ENCODE data around the gene TMEM183A. TPM values are rescaled to one million over a fixed set of nuclear protein-coding genes. Genes with fewer than 3 reads are reported as not detected.
"Not testable (repeated sequence)": the region's sequence is repeated elsewhere in the genome, so short reads cannot be mapped to it uniquely, and the experiment has no call there.

TMEM183A gene
- total RNA-seq (2014; rRNA removed; shearing (Covaris generic)): 84.6 and 99.6 TPM in 2 replicates

DNA sequence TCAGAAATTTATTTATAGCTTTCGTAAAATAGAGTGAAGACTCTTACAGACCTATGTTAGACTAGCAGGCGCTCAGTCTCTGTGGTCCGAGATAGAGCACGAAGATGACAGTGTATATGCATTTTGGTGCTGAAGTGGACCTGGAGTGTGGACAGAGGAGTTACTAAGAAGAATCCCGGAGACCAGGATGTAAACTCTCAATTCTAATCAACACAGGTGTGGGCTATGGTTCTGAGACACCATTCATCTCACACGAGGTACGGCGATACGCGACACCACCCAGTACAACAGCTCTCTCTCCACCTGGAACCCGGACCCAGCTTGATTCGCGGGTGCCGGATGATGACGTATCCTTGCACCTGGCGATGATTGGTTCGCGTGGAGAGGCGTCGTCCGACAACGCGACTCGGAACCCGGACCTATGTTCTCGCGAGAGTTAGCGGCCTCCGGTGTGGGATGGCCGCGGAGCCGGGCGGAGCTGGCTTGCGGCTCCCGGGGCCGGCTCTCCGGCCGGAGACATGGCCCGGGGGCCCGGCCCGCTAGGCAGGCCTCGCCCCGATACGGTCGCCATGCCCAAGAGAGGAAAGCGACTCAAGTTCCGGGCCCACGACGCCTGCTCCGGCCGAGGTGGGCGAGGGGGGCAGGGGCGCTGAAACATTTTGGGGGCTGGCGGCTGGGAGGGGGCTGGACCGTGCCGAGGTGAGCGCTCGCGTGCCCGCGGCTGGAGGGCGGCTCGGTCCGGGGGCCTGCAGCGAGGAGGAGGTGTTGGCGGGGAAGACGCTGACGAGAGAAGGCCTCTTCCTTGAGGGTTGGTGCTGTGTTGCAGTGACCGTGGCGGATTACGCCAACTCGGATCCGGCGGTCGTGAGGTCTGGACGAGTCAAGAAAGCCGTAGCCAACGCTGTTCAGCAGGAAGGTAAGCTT is at the start of gene TMEM183A:
TMEM183A (plus strand) TSS at position 427 of the 924 bp plus-strand sequence; CDS start at position 519, 92 bp downstream.
- peak; percentile 97 for DNase-seq (ENCODE audit: low read depth)

GRCh38 chr1:202957733-202958543 is 49.2 kb upstream of the TMEM183A start, which contains the start of gene ADIPOR1:
Gene ADIPOR1 (minus strand): TSS chr1:202958312. CDS start chr1:202951070, 7,242 bp downstream.
- DNase-seq (ENCODE audit: low read depth): peak; percentile 85

GRCh38 chr1:202958544-202959275 is 48.5 kb upstream of the TMEM183A start:
- DNase-seq (ENCODE audit: low read depth): peak; percentile 18

GRCh38 chr1:202959276-202959620 is 47.9 kb upstream of the TMEM183A start:
- peak; percentile 86 for DNase-seq (ENCODE audit: low read depth)

DNA sequence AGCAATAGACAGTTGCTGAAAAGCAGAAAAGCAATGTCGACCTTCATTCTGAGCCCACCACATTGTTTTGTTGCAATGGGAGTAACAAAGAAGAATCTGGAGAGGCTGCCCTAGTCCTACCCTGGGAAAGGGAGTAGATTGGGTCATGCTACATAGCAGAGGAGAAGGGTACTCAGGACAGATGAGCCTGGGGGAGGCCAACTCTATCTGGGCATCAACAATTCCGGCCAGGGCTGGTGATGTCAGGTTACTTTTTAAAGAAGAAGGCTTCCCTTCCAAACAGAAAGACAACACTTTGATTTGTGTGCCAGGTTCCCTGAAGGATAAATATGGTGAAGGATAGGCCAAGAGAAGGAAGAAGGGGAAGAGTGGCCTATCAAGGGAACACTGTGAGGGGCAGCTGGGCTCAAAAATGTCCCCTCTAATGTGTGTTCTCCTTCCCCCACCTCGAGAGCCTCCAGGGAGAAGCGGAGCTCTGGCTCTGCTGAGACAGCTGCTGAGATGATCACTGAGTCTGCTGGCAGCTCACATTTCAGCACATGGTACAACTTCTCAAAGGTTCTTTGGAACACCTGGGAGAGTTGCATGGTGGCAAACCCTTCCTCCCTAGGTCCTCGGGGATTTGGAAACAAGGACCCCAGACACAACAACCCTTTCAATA is 45.8 kb upstream of the TMEM183A start:
- DNase-seq (ENCODE audit: low read depth): no peak

GRCh38 chr1:202964791-202965410 is 42.3 kb upstream of the TMEM183A start:
- DNase-seq (ENCODE audit: low read depth): peak; percentile 26

DNA sequence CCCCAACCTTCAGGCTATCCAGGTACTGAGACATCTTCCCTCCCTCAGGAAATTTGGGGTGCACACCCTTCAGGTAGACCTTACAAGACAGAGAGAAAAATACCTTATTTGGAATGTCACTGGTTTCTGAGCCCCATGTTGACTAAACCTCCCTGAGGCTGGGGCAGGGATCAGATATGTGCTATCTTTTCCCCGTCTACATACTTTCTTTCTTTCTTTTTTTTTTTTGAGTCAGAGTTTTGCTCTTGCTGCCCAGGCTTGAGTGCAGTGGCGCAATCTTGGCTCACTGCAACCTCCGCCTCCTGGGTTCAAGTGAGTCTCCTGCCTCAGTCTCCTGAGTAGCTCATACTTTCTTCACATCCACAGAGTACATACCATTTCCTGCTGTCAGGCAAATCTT is 41.8 kb upstream of the TMEM183A start:
- DNase-seq (ENCODE audit: low read depth): no peak

DNA sequence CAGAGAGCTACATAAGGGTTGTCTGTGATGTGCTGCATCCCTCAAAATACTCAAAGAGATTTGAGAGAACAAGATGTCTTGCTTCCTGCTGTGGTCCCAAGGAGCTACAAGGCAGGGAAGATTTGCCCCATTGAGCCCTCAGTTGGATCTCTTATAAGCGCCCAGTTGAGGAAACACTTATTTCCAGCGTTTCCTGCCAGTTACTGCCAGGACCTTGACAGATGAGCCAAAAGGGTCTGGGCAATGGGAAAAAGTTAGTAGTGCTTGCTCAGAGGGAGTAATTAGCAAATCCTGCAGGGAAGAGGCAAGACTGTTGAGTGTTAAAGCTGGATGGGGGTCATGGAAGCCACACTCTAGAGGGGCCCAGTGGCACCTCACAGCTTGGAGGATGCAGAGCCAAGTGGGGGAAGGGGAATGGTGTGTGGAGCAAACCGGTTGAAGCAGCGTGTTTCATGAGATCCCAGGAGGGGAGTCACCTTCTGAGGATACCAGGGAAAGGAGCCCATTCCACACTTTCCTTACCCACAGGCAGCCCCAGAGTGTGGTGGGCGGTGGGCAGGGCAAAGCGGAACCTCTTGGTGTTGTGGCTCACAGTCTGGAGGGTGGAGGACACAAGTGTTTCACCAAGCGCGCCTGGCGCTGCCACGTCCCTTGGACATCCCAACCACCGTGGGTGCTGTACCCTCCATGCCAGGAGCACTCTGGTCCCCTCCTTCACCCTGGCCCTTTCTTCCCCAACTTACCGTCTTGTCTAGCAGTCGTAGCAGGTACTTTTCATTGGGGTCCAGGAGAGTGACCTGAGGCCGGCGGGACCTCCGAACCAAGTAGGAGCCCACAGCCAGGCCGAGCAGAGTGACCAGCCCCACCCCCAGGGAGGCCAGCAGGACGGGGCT is 40.9 kb upstream of the TMEM183A start:
- no peak for DNase-seq (ENCODE audit: low read depth)

DNA sequence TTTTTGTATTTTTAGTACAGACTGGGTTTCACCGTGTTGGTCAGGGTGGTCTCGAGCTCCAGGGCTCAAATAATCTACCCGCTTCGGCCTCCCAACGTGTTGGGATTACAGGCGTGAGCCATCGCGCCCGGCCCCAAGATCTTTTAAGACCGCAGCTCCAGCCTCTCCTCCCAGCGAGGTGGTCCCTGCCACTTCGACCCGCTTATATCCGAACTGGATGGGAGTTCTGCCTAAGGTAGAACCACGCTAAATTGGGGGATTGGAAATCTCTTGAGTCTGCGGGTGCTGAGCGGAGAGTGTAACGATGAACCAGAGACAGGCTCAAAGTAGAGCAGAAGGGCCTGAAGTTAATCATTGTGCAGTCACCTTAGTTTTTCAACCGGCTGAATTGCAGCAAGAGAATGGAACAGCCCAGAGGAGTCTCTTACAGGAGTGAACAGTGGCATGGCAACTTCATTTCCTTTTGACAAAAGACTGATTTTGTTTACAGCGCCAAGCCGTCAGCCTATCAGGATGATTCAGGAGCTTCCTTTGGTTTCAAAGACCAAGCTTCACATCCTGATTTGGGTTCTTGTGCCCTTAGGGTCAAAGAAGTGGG is 39.4 kb upstream of the TMEM183A start:
- peak; percentile 51 for DNase-seq (ENCODE audit: low read depth)

- no peak for DNase-seq (ENCODE audit: low read depth)
These were observed 38.8 kb upstream of the TMEM183A start for GRCh38 chr1:202968351-202968750.

GRCh38 chr1:202968895-202969295 is 38.3 kb upstream of the TMEM183A start:
- peak; percentile 77 for DNase-seq (ENCODE audit: low read depth)

- no peak for DNase-seq (ENCODE audit: low read depth)
These were observed 35.1 kb upstream of the TMEM183A start for GRCh38 chr1:202972046-202972445.

DNA sequence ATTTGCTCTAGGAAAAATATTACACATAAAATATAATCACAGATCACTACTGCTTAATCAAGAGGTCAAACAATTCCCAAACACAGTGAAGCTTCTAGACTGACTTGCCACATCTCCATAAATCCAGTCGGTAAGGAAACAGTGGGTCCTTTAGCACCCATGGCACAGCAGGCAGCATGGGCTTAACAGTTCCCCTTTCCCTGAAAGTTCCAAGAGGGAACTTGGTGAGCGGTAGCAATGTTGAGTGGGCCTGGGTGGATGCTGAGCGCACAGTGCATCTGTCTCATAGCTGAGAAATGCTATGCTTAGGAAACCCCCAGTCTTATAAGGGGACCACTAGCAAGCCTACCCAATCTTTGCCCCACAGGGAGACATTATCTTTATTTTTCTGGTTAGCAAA is 32.3 kb upstream of the TMEM183A start:
- DNase-seq (ENCODE audit: low read depth): no peak

GRCh38 chr1:202976633-202977032 is 30.5 kb upstream of the TMEM183A start:
- DNase-seq (ENCODE audit: low read depth): no peak

DNA sequence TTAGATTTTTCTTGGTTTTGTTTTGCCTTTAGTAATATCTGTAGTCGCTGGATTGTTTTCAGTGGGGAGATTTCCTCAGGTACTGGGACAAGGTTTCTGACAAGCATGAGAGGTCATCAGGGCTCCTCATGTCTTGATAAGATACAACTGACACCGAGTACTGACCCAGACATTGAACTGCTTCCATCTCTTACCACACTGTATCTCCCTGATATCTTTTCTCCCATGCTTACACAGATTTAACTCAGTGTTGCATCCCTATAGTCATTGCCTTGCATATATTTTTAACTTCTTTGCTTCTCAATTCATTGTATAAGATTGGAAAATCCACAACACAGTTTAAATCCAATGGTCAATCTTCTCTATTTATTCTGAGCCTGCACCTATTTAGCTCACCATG is 27.7 kb upstream of the TMEM183A start:
- no peak for DNase-seq (ENCODE audit: low read depth)

DNA sequence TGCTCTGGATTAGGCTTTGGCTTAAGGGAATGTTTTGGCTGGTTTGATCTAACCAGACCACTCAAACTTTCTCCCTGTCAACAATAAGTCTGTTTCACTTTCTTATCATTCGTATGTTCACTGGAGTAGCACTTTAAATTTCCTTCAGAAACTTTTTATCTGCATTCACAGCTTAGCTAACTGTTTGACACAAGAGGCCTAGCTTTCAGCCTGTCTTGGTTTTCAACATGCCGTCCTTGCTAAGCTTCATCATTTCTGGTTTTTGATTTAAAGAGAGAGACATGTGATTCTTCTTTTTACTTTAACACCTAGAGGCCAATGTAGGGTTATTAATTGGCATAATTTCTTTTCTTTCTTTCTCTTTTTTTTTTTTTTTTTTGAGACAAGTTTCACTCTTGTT is 25.2 kb upstream of the TMEM183A start:
- no peak for DNase-seq (ENCODE audit: low read depth)

- DNase-seq (ENCODE audit: low read depth): peak; percentile 12
These were observed 24.3 kb upstream of the TMEM183A start for GRCh38 chr1:202982715-202983430.

GRCh38 chr1:202986120-202986519 is 21.1 kb upstream of the TMEM183A start:
- not testable (repeated sequence) for DNase-seq (ENCODE audit: low read depth)

- DNase-seq (ENCODE audit: low read depth): no peak
These were observed 19.9 kb upstream of the TMEM183A start for GRCh38 chr1:202987255-202987654.

All from M059J (cell line).